Muscle of back (tissue), 11 donors: ENCODE measurements around the gene DNAH7. TPM values are rescaled to one million over a fixed set of nuclear protein-coding genes. Genes with fewer than 3 reads are reported as not detected.
A peak's percentile ranks its signal among the peaks of the same experiment; 100 is the strongest.

Experiments used
- DNase-seq, 3 donors: peaks; one replicate each; pipeline versions ENCODE4 v3.0.0 to v3.0.0-alpha.2; 2013
- polyA plus RNA-seq, 10 donors: library from polyadenylated mRNA; unstranded; fragments of 120-200 nt; gene quantifications; one replicate each; pipeline ENCODE4 v1.2.1, GENCODE V29; 2013; ENCODE audit not compliant: insufficient read length in 10 of 10

DNAH7 gene
- polyA plus RNA-seq, 10 donors = 0.07 to 0.58 (median 0.32) TPM

- DNase-seq = no peak
Observed at GRCh38 chr2:196079052-196079451, 10.4 kb upstream of the DNAH7 start.

DNA sequence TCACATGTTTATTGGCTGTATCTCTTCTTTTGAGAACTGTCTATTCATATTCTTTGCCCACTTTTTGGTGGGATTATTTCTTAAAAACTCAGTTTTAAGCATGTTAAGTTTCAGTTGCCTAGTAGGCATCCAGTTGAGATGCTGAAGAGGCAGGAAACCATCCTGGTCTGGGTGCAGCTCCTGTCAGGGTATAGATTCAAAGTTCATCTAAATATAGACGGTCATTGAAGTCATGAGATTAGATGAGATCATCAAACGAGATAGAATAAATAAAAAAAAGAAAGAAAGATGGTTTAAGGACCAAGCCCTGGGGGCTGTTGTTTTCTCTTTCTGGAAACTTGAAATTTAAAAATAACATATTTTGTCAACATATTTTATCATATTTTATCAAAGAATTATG is 9.2 kb upstream of the DNAH7 start:
- DNase-seq = no peak

DNA sequence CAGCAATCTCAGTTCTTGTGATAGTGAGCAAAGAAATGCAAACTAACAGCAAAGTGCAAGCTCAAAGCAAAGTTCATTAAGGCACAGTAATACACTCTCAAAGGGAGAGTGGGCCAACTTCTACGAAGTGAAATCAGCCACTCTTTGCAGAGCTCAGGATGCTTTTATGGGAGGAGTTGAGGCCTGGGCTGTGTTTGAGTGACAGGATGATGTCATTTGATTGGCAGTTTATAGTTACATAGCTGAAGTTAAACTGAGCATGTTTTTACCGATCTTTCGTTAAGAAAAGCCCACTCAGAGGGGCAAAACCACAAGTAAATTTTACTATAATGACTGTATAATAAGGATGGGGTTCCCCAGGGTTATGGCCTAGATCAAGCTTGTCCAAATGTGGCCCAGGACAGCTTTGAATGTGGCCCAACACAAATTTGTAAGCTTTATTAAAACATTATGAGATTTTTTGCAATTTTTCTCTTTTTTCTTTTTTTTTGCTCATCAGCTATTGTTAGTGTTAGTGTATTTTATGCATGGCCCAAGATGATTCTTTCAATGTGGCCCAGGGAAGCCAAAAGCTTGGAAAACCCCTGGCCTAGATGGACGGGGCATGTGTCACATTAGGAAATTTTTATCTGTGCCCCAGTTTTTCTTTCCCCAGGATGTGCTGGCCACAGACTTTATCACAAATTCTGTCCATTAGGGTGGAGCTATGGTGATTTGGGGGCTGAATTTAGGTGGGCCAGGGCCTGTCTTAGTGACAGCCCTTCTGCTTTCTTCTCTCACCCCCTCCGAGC is 8.3 kb upstream of the DNAH7 start:
- DNase-seq = no peak

GRCh38 chr2:196075196-196075595 is 6.6 kb upstream of the DNAH7 start:
- DNase-seq = no peak

GRCh38 chr2:196074631-196075030 is 6.0 kb upstream of the DNAH7 start:
- no peak for DNase-seq

GRCh38 chr2:196073521-196073920 is 4.9 kb upstream of the DNAH7 start:
- no peak for DNase-seq

GRCh38 chr2:196067088-196067382 is 1.6 kb downstream of the DNAH7 start:
- no peak for DNase-seq

DNA sequence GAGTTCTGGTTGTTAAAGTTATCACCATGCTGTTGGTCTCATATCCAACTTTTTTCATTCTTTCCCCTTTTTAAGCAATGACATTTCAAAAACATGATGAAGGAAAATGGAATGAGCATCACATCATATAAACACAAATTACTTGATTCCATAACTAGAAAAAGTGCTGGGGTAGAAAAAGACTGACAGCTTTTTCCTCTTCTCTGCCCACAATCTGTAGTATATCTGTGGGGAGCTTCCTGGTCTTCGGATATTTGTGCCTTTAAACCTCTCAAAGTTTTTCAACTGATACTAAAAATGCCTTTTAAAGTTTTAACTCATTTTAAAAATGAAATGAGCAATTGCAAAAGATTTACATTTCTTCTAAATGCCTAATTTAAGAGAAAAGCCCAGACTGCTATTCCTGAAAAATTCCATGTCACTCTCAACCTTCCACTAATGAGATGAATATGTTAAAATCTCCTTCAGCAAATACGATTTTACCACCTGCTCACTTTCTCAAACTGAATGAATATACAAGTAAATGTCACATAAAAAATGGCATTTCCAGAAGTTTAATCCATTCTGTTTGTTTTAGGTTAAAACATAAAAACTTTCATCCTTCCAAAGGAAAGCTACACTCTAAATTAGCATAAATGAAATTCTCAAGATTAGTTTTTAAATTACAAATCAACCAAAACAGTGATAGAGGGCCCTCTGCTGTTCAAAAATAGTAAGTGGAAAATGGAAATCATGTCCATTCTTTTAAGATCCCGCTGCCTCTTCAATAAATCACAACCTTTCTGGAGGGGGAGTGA is 2.1 kb downstream of the DNAH7 start:
- DNase-seq = peak in 2 of 3 donors; percentile 15 to 49

- DNase-seq = no peak
Observed at GRCh38 chr2:196063773-196064172, 4.9 kb downstream of the DNAH7 start.

- no peak for DNase-seq
Observed at GRCh38 chr2:196059491-196059960, 9.1 kb downstream of the DNAH7 start.

GRCh38 chr2:196054631-196055030 is 14.0 kb downstream of the DNAH7 start:
- DNase-seq = no peak

DNA sequence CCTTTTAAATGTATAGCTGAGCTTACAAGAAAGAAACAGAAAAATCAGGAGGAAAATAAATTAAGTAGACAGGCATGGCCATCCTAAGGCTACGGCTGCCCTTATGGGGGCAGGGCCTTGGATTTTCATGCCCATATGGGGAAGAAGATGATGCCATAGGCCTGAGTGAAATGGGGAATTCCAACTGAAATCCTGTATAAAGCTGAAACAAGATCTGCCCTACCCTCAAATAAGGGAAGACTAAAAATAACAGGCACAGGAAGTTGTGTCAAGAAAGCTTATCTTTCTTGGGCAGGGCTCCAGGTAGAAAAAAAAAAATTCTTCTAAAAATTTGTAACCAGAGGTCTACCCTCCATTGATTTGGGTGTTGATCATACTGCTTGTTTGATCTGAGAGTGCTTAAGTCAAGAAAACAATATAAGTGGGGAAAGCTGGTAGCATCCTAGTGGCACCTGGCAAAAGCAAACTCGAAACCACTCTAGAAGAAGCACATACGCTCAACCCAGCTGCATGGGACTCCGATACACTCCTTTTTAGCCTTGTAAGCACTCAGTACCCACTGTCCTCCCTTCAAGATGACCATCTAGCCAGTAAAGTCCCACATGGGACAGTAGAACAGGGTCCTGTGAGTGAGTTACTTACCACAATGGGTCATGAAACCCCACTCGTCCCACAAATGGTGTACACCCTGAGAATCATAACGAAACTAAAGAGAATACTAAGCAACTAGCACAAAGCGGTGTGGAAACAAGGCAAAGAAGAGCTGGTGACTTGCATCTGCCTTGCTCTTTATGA is 22.3 kb downstream of the DNAH7 start:
- DNase-seq = no peak

DNA sequence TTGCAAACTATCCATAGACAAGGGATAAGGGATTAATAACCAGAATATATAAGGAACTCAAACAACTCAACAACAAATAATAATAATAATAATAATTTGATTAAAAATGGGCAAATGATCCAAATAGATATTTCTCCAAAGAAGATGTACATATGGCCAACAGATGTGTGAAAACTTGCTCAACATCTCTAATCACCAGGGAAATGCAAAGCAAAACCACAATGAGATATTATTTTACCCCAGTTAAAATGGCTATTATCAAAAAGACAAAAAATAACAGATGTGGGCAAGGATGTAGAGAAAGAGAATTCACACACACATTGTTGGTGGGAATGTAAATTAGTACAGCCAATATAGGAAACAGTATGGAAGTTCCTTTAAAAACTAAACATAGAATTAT is 26.9 kb downstream of the DNAH7 start:
- DNase-seq = no peak

DNA sequence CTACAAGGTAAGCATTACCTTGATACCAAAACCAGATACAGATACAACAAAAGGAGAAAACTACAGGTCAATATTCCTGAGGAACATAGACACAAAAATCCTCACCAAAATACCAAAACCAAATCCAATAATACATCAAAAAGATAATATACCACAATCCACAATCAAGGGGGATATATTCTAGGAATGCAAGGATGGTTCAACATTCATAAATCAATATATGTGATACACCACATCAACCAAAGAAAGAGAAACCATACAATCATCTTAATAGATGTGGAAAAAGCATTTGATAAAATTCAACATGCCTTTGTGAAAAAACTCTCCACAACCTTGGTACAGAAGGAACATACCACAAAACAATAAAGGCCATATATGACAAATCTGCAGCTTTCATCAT is 28.4 kb downstream of the DNAH7 start:
- no peak for DNase-seq

DNA sequence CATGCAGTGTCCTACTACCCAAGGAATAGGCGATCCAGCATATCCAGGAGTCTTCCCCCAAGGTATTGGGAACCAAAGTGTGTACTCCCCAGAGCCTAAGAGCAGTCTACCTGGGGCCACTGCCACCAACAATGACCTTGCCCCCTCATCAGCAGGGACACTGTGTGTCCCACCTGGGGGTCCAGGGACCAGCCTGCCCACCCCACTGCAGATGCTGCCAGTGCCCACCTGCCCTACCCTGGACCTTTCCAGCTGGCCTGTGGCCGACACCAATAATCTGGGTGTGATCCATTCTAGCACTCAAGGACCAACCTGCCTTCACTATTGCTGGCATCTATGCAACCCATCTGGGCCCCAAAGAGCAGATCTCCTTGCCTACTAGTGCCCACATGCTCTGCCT is 32.2 kb downstream of the DNAH7 start:
- DNase-seq = no peak

DNA sequence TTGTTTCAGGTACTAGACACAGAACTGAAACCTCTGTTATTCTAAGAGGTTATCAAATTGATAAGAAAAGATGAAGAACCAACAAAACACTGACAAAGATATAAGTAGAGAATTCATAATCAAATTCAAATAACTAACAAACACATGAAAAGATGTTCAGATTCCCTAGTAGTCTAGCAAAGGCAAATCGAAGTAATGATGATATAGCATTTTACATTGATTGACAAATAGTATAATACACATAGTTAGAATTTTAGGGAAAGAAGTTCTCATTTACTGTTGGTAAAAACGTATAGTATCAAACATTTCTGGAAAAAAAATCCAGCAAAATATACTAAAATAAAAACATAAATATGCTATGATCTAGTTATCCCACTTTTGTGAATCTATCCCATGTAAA is 50.6 kb downstream of the DNAH7 start:
- no peak for DNase-seq

- DNase-seq = no peak
Observed at GRCh38 chr2:196012314-196012713, 56.3 kb downstream of the DNAH7 start.

- DNase-seq = no peak
Observed at GRCh38 chr2:196000551-196000950, 68.1 kb downstream of the DNAH7 start.

- DNase-seq = no peak
Observed at GRCh38 chr2:195998070-195998469, 70.6 kb downstream of the DNAH7 start.

DNA sequence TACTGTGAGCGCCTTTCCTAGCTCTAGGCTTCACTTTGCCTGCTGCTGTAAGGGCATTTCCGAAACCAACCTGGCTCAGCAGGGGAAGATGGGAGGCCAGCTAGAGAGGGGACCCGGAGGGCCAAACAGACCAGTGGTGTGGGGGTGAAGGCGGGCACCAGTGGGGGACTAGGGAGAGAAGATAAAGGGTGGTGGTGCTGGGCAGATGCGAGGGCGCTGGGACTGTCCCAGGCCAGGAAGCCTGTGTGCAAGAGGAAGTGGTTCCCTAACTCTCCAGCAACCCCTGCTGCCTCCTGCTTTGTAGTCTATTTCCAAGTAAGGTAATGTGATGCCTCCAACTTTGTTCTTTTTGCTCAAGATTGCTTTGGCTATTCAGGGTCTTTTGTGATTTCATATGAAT is 73.1 kb downstream of the DNAH7 start:
- DNase-seq = no peak

DNA sequence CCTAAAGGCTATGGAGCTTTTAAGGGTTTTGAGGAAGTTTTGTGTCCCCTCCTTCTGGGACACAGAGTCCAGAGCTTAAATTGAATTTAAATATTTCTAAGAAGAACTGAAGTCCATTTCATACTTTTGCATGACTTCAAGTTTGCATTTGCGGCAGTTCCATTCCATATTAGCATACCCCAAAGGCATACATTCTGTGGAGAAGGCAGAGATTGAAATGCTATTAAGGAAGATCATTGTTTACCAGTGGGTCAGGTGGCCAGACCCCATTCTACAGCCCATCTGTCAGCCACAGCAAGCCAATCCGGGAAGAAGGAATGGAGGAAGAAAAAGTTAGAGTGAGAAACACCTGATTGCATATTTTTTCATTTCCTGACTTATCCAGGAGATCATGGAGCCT is 75.0 kb downstream of the DNAH7 start:
- no peak for DNase-seq

DNA sequence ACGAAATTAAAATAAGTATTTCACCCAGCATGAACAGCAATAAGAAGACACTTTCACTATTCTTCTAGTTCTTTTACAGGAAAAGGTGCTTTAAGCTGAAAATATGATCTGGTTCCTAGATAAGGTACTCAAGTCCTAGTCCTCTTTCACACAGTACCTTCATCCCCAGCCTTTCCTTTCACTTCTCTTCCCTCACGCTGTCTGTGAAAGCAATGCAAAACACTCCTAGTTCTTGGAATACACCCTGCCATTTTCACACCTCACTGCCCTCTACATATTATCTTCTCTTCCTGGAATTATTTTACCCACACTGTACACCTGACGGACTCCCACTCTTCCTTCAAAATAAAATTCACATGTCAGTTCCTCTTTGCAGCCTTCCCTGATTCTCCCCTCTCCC is 82.9 kb downstream of the DNAH7 start:
- no peak for DNase-seq
